Trophoblast cell (in vitro differentiated cells and primary cell): ENCODE results near the gene FOXL1.
A peak's percentile ranks its signal among the peaks of the same experiment; 100 is the strongest.

Source experiments
- DNase-seq, 2 donors: peaks; one replicate each; pipeline ENCODE4 v3.0.0-alpha.2; 2016
- H2AFZ ChIP-seq: 2 replicates; pipeline ENCODE4 v1.6.1; 2013; ENCODE audit warnings: low read length, moderate library complexity, mild to moderate bottlenecking; ENCODE audit not compliant: insufficient read depth, poor library complexity
- H2AK5ac ChIP-seq: 2 replicates; pipeline ENCODE4 v1.6.1; 2013; ENCODE audit warnings: mild to moderate bottlenecking, low read length
- H2BK120ac ChIP-seq: 2 replicates; pipeline ENCODE4 v1.6.1; 2013; ENCODE audit warnings: low read length, mild to moderate bottlenecking, moderate library complexity; ENCODE audit not compliant: insufficient read depth, poor library complexity
- H2BK12ac ChIP-seq: 2 replicates; pipeline ENCODE4 v1.6.1; 2013; ENCODE audit warnings: mild to moderate bottlenecking, low read length, moderate library complexity
- H2BK5ac ChIP-seq: 2 replicates; pipeline ENCODE4 v1.6.1; 2013; ENCODE audit warnings: low read length, low read depth, moderate library complexity, mild to moderate bottlenecking; ENCODE audit not compliant: poor library complexity
- H3K14ac ChIP-seq: 2 replicates; pipeline ENCODE4 v1.6.1; 2013; ENCODE audit warnings: mild to moderate bottlenecking, low read length
- H3K18ac ChIP-seq: 2 replicates; pipeline ENCODE4 v1.6.1; 2013; ENCODE audit warnings: mild to moderate bottlenecking, low read length
- H3K23ac ChIP-seq: 2 replicates; pipeline ENCODE4 v1.6.1; 2013; ENCODE audit warnings: low read length
- H3K27ac ChIP-seq: 2 replicates; pipeline ENCODE4 v1.5.1; 2013; ENCODE audit warnings: low read depth, mild to moderate bottlenecking, inconsistent platforms, low read length, moderate library complexity
- H3K27me3 ChIP-seq: 2 replicates; pipeline ENCODE4 v1.6.1; 2013; ENCODE audit warnings: inconsistent platforms, mild to moderate bottlenecking, low read length, moderate library complexity; ENCODE audit not compliant: insufficient read depth
- H3K36me3 ChIP-seq, 2 experiments: 1 replicate in 1 of 2; 2 replicates in 1 of 2; pipeline ENCODE4 v1.6.1; 2013; ENCODE audit warnings: low read length in 2 of 2, mild to moderate bottlenecking in 2 of 2, moderate library complexity in 1 of 2; ENCODE audit not compliant: insufficient read depth in 2 of 2, control insufficient read depth in 1 of 2
- H3K4ac ChIP-seq: 2 replicates; pipeline ENCODE4 v1.6.1; 2013; ENCODE audit warnings: low read depth, mild to moderate bottlenecking, low read length, moderate library complexity
- H3K4me1 ChIP-seq, 2 experiments: 1 replicate in 1 of 2; 2 replicates in 1 of 2; pipeline ENCODE4 v1.6.1; 2013; ENCODE audit warnings: low read length in 2 of 2, mild to moderate bottlenecking in 2 of 2, moderate library complexity in 1 of 2; ENCODE audit not compliant: insufficient read depth in 2 of 2, control insufficient read depth in 1 of 2
- H3K4me2 ChIP-seq: 2 replicates; pipeline ENCODE4 v1.6.1; 2013; ENCODE audit warnings: inconsistent platforms, mild to moderate bottlenecking, low read length, moderate library complexity
- H3K4me3 ChIP-seq: 2 replicates; pipeline ENCODE4 v1.5.1; 2013; ENCODE audit warnings: mild to moderate bottlenecking, low read depth, low read length, inconsistent platforms
- H3K79me1 ChIP-seq: one replicate; pipeline ENCODE4 v1.6.1; 2013; ENCODE audit warnings: low read length
- H3K79me2 ChIP-seq: 2 replicates; pipeline ENCODE4 v1.6.1; 2013; ENCODE audit warnings: low read length, mild to moderate bottlenecking; ENCODE audit not compliant: control insufficient read depth, insufficient read depth, poor library complexity
- H3K9ac ChIP-seq: 2 replicates; pipeline ENCODE4 v1.6.1; 2013; ENCODE audit warnings: mild to moderate bottlenecking, low read length
- H3K9me3 ChIP-seq: 2 replicates; pipeline ENCODE4 v1.6.1; 2013; ENCODE audit warnings: low read depth, mild to moderate bottlenecking, control low read depth, inconsistent platforms, low read length; ENCODE audit not compliant: insufficient read depth
- H4K12ac ChIP-seq: 2 replicates; pipeline ENCODE4 v1.6.1; 2013; ENCODE audit warnings: low read depth, mild to moderate bottlenecking, low read length, moderate library complexity
- H4K8ac ChIP-seq: 2 replicates; pipeline ENCODE4 v1.6.1; 2013; ENCODE audit warnings: low read depth, mild to moderate bottlenecking, low read length, moderate library complexity
- H4K91ac ChIP-seq: one replicate; pipeline ENCODE4 v1.6.1; 2013; ENCODE audit warnings: low read depth, mild to moderate bottlenecking, low read length, moderate library complexity
- WGBS: extraction: QIAGEN DNeasy Blood & Tissue Kit; methylation state at CpG from one replicate; pipeline ENCODE4 v1.1.7; 2013; ENCODE audit warnings: missing lambda C conversion rate; ENCODE audit not compliant: insufficient read length, insufficient coverage; ENCODE audit errors: extremely low coverage; 5-methylcytosine and 5-hydroxymethylcytosine counted together

Gene FOXL1

DNA sequence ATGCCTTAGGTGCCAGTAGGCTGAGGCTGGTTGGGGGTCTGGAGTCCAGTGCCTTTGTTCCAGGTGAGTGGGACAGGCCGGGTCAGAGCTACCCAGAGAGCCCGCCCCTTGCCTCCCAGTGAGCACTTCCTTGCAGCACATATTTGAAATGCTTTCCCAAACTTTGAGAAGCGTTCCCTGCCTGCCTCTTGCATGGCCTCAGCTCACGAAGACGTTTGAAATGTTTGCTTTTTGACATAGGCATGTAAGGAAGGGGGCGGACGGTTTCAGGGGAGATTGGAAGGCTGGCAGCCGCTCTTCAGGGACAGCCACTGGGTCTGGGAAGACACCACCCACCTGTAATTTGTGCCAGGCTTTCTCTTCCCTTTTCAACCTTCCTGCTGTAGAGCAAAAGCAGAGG lies 5.1 kb upstream of the FOXL1 start:
- Histone ChIP-seq H4K91ac (no peak overlapping the region), H3K79me2 (peaks cover 2% of the 10 kb centered on the region), H3K27me3 (peaks cover 61% of the 10 kb centered on the region), H3K9ac (no peak overlapping the region), H3K79me1 (peaks cover 8% of the 10 kb centered on the region), H3K18ac (no peak overlapping the region), H2BK12ac (no peak overlapping the region), H4K8ac (no peak overlapping the region), H4K12ac (no peak overlapping the region), H3K14ac (no peak overlapping the region), H3K4me3 (no peak overlapping the region), H3K4me2 (no peak overlapping the region), H3K23ac (no peak overlapping the region), H2AFZ (no peak overlapping the region), H2BK5ac (no peak overlapping the region), H3K27ac (no peak overlapping the region), H2AK5ac (no peak overlapping the region), H3K36me3 (no peaks in the 10 kb centered on the region), H2BK120ac (no peak overlapping the region), H3K9me3 (peaks cover 3% of the 10 kb centered on the region), H3K4me1 (peaks cover 22% of the 10 kb centered on the region in 2 experiments), H3K4ac (no peak overlapping the region)
- no CpG with 5 or more reads among the region's 8 CpGs for WGBS
- DNase-seq = no peak

DNA sequence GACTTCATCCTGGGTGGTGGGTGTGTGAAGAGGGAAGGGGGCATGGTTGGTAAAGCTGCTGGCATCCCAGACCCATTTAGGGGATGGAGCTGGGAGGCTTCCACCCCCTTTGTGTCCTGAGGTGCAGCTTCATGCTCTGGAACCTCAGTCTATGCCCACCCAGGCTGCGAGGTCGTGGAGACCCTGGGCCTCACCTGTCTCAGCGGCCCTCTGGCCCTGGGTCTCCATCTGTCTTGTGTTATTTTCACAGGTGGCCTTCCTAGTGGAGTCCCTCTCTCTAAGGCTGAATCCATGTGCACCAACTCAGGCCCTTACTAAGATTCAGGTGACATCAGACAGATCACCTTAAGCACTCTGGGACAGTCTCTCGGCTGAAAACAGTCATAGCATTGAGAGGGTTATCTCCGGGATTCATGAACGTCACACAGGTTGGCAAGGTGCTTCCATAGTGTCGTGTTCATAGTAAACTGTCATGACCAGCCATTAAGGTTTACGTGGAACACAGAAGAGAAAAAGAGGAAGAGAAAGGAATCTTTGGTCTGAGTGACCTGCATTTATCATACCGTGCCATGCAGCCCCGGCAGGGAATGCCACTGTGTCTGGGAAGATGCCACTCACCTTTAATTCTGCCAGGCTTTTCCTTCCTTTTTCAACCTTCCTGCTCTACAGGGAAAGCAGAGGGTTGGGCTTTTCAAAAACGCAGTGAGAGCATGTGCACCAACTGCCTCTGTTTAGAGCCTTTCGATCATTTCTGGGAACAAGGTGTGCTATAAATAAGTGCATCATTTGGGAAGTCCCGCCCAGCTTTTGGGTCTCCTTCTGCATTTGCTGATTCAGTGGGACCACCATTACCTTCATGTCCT lies 4.5 kb upstream of the FOXL1 start:
- no peak for DNase-seq

DNA sequence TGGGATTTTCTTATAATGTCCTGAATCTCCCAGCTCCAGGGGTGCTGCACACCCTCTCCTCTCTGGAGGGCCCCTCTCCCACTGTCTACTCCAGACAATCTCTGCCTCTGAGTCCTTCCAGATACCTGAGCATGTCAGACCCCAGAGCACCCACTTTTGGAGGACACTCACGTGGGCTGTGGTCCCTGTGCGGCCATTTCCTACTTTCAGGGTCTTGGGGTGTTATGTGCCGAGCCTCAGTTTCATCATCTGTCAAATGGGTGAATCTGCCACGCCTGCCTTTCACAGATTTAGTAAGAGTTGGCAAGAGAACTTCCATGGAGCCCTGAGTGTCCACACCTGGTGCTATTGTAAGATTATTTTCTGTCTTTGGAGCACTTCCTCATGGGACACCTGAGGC lies 3.7 kb upstream of the FOXL1 start:
- no peak overlapping the region for H3K4me2 ChIP-seq
- H3K9me3 ChIP-seq = peaks cover 4% of the 10 kb centered on the region
- H4K91ac ChIP-seq = no peak overlapping the region
- no CpG with 5 or more reads among the region's 4 CpGs for WGBS
- no peak overlapping the region for H3K9ac ChIP-seq
- H2BK12ac ChIP-seq = no peak overlapping the region
- H3K27me3 ChIP-seq = peaks cover 64% of the 10 kb centered on the region
- H3K14ac ChIP-seq = no peak overlapping the region
- H4K12ac ChIP-seq = no peak overlapping the region
- no peak overlapping the region for H3K18ac ChIP-seq
- peak overlapping the region; percentile 19 for H3K4me3 ChIP-seq
- peaks cover 8% of the 10 kb centered on the region for H3K79me1 ChIP-seq
- peaks cover 22 to 30% of the 10 kb centered on the region in 2 experiments for H3K4me1 ChIP-seq
- H3K27ac ChIP-seq = no peak overlapping the region
- H3K23ac ChIP-seq = no peak overlapping the region
- H2AK5ac ChIP-seq = no peak overlapping the region
- H2BK5ac ChIP-seq = no peak overlapping the region
- no peak overlapping the region for H2AFZ ChIP-seq
- no peak overlapping the region for H3K4ac ChIP-seq
- no peak overlapping the region for H4K8ac ChIP-seq
- DNase-seq = no peak
- H3K36me3 ChIP-seq = no peaks in the 10 kb centered on the region
- no peak overlapping the region for H2BK120ac ChIP-seq
- H3K79me2 ChIP-seq = peaks cover 2% of the 10 kb centered on the region

More for the DNA sequence above, 4.5 kb upstream of the FOXL1 start:
- Histone ChIP-seq H2BK5ac (no peak overlapping the region), H3K36me3 (no peaks in the 10 kb centered on the region), H3K79me2 (peaks cover 2% of the 10 kb centered on the region), H3K9me3 (peaks cover 4% of the 10 kb centered on the region), H3K18ac (no peak overlapping the region), H3K4ac (no peak overlapping the region), H4K12ac (no peak overlapping the region), H3K27ac (no peak overlapping the region), H3K4me3 (no peak overlapping the region), H2AFZ (no peak overlapping the region), H3K79me1 (peaks cover 8% of the 10 kb centered on the region), H2BK12ac (no peak overlapping the region), H2BK120ac (no peak overlapping the region), H2AK5ac (no peak overlapping the region), H4K91ac (no peak overlapping the region), H3K14ac (no peak overlapping the region), H4K8ac (no peak overlapping the region), H3K9ac (no peak overlapping the region), H3K4me2 (no peak overlapping the region), H3K23ac (no peak overlapping the region), H3K27me3 (peaks cover 60% of the 10 kb centered on the region), H3K4me1 (peaks cover 22 to 27% of the 10 kb centered on the region in 2 experiments)
- WGBS = no CpG with 5 or more reads among the region's 13 CpGs

DNA sequence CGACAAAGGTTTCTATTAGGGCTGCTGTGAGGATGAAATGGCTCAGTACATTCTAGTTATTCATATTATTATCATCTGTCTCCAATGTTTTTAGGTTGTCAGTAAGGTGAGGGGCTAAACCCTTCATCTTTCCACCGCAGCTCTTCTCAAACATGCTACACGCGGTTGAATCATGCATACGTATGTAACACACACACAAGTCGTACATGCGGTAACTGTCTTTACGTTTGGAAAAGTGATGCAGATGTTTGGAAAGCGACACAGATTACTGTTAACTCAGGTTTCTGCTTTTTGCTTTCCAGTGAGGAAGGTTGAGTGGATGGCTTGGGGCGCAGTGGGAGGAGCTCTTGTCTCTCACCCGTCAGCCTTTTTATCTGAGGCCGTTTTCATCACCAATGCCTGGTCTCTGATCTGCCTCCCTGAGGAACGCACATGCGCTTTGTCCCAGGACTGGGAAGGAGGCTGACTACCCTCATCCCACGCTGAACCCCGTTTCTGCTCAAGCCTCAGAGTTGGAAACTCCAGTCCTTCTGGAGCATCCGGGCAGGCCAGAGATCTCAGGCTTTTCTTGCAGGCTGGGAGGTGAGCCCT lies 3.2 kb upstream of the FOXL1 start:
- Histone ChIP-seq H4K12ac (no peak overlapping the region), H3K27ac (no peak overlapping the region), H3K18ac (no peak overlapping the region), H3K4me2 (peak overlapping the region; percentile 84), H2BK120ac (no peak overlapping the region), H3K4ac (no peak overlapping the region), H3K4me1 (peaks cover 22 to 30% of the 10 kb centered on the region in 2 experiments), H2BK12ac (peak overlapping the region; percentile 35), H3K79me2 (peaks cover 2% of the 10 kb centered on the region), H3K79me1 (peaks cover 8% of the 10 kb centered on the region), H2AK5ac (no peak overlapping the region), H3K9ac (no peak overlapping the region), H3K36me3 (no peaks in the 10 kb centered on the region), H2BK5ac (no peak overlapping the region), H2AFZ (no peak overlapping the region), H3K27me3 (peaks cover 64% of the 10 kb centered on the region), H3K23ac (no peak overlapping the region), H3K14ac (no peak overlapping the region), H3K9me3 (peaks cover 7% of the 10 kb centered on the region), H3K4me3 (no peak overlapping the region), H4K8ac (peak overlapping the region; percentile 63), H4K91ac (no peak overlapping the region)
- no CpG with 5 or more reads among the region's 17 CpGs for WGBS
- no peak for DNase-seq
